Ishikawa (cell line): ENCODE results near the gene TBCA.

Experiments
- CEBPB ChIP-seq: IDR thresholded peaks from 2 replicates; pipeline ENCODE4 v1.6.1; 2012
- EGR1 ChIP-seq: IDR thresholded peaks from 2 replicates; pipeline ENCODE4 v1.6.1; 2012
- EP300 ChIP-seq: IDR thresholded peaks from 2 replicates; pipeline ENCODE4 v1.6.1; 2012; ENCODE audit warnings: borderline replicate concordance
- FOXM1 ChIP-seq: IDR thresholded peaks from 2 replicates; pipeline ENCODE4 v1.6.1; 2012; ENCODE audit warnings: low read depth, borderline replicate concordance
- MAX ChIP-seq: IDR thresholded peaks from 2 replicates; pipeline ENCODE4 v1.6.1; 2012
- NFIC ChIP-seq: IDR thresholded peaks from 2 replicates; pipeline ENCODE4 v1.6.1; 2012
- RAD21 ChIP-seq: IDR thresholded peaks from 2 replicates; pipeline ENCODE4 v1.6.1; 2012; ENCODE audit warnings: low read depth
- REST ChIP-seq: IDR thresholded peaks from 2 replicates; pipeline ENCODE4 v1.6.1; 2012; ENCODE audit warnings: low read depth, mild to moderate bottlenecking
- TAF1 ChIP-seq: IDR thresholded peaks from 2 replicates; pipeline ENCODE4 v1.6.1; 2012; ENCODE audit warnings: low read depth, mild to moderate bottlenecking
- USF1 ChIP-seq: IDR thresholded peaks from 2 replicates; pipeline ENCODE4 v1.6.1; 2012
- YY1 ChIP-seq: IDR thresholded peaks from 2 replicates; pipeline ENCODE4 v1.6.1; 2012; ENCODE audit warnings: low read depth

GRCh38 chr5:77719666-77720363 lies 56.3 kb downstream of the TBCA start:
- TF ChIP-seq CEBPB (no peak), EP300 (no peak), REST (no peak), EGR1 (no peak), RAD21 (no peak), YY1 (no peak), USF1 (no peak), NFIC (no peak), TAF1 (no peak), FOXM1 (no peak), MAX (no peak)
